GM12872 (cell line): Measurements from ENCODE around the gene FADS3.

Source experiments
- CTCF ChIP-seq: IDR thresholded peaks from 3 replicates; pipeline ENCODE4 v1.5.1; 2011; ENCODE audit warnings: low read depth, mild to moderate bottlenecking, low read length, moderate library complexity; ENCODE audit not compliant: insufficient read depth

Gene FADS3

GRCh38 chr11:61891331-61892084, at the start of gene FADS3:
Gene FADS3, minus strand, starts transcription at chr11:61891545. Its CDS starts 164 bp downstream, at chr11:61891381.
- TF ChIP-seq CTCF, result no peak; the same call in 2 of the 3 replicates

GRCh38 chr11:61940466-61940865, 49.1 kb upstream of the FADS3 start:
- TF ChIP-seq CTCF, result no peak

GRCh38 chr11:61935861-61936260, 44.5 kb upstream of the FADS3 start:
- TF ChIP-seq CTCF, result no peak

GRCh38 chr11:61930933-61931332, 39.6 kb upstream of the FADS3 start:
- TF ChIP-seq CTCF, result no peak

GRCh38 chr11:61928606-61929005, 37.3 kb upstream of the FADS3 start:
- TF ChIP-seq CTCF, result no peak

GRCh38 chr11:61927501-61927900, 36.2 kb upstream of the FADS3 start:
- no peak for TF ChIP-seq CTCF

GRCh38 chr11:61926235-61926634, 34.9 kb upstream of the FADS3 start:
- no peak for TF ChIP-seq CTCF
